GM18511 (cell line): ENCODE results near the gene TRMU.

Source experiments
- ATAC-seq: cut with Tn5 transposase; IDR thresholded peaks from one replicate; pipeline ENCODE4 v1.9.1; 2021; ENCODE audit warnings: mild to moderate bottlenecking, moderate library complexity; ENCODE audit not compliant: unreplicated experiment

Gene TRMU

GRCh38 chr22:46368871-46369715 is 33.6 kb downstream of the TRMU start:
- no peak for ATAC-seq

GRCh38 chr22:46369716-46370583 is 34.4 kb downstream of the TRMU start:
- ATAC-seq: no peak

GRCh38 chr22:46370584-46371291 is 35.2 kb downstream of the TRMU start:
- ATAC-seq: no peak

- ATAC-seq: no peak
These were observed 36.2 kb downstream of the TRMU start for GRCh38 chr22:46371623-46372226.

- no peak for ATAC-seq
These were observed 37.2 kb downstream of the TRMU start for GRCh38 chr22:46372686-46373085.

GRCh38 chr22:46373159-46373558 is 37.6 kb downstream of the TRMU start:
- no peak for ATAC-seq

GRCh38 chr22:46373921-46374662 is 38.6 kb downstream of the TRMU start:
- no peak for ATAC-seq

GRCh38 chr22:46374663-46375474 is 39.4 kb downstream of the TRMU start:
- no peak for ATAC-seq

- no peak for ATAC-seq
These were observed 40.6 kb downstream of the TRMU start for GRCh38 chr22:46376111-46376510.

- ATAC-seq: no peak
These were observed 41.5 kb downstream of the TRMU start for GRCh38 chr22:46376908-46377524.

- no peak for ATAC-seq
These were observed 42.3 kb downstream of the TRMU start for GRCh38 chr22:46377525-46378425.

- ATAC-seq: no peak
These were observed 43.0 kb downstream of the TRMU start for GRCh38 chr22:46378426-46379065.

GRCh38 chr22:46379066-46379930 is 43.8 kb downstream of the TRMU start:
- no peak for ATAC-seq

- no peak for ATAC-seq
These were observed 44.6 kb downstream of the TRMU start for GRCh38 chr22:46380069-46380468.

GRCh38 chr22:46380581-46380980 is 45.1 kb downstream of the TRMU start:
- no peak for ATAC-seq

GRCh38 chr22:46381142-46381541 is 45.6 kb downstream of the TRMU start:
- ATAC-seq: no peak
